Measurements from ENCODE around the gene COMT. TPM values are rescaled to one million over a fixed set of nuclear protein-coding genes. Genes with fewer than 3 reads are reported as not detected.
"Not testable (repeated sequence)": the region's sequence is repeated elsewhere in the genome, so short reads cannot be mapped to it uniquely, and the experiment has no call there.

Gene COMT
- polyA plus RNA-seq, 1 donor from 2014 or later, result 85.3 TPM

DNA sequence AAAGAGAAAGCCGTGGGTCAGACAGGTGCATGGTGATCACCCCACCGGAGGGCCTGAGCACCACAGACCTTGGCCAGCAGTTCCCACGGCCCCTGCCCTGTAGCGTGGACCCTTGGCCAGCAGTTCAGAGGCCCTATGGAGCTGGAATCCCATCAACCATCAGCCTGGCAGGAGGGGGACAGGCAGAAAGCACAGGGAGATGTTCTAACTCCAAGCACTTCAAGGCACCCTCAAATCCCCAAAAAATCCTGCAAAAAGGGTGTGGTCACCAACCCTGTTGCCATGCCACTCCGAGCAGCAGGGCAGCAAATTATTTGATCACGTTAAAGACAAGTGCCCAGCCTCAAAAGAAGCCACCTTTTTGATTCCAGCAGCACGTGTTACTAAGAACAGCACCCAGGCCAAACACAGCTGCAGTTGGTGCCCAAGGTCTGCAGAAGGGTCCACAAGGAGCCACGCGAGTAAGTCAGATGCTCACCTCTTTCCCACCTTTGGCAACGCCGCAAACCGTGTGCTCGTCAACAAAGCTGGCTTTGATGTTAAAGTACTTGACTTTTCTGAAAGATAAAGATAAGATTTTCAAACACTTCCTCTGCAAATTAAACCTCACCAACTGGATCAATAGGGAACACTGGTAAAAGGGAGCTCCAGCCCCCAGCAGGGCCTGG is 26.2 kb upstream of the COMT start:
- Mint-ChIP-seq H3K4me3 (no peak overlapping the region), H3K27me3 (no peaks in the 10 kb centered on the region), H3K36me3 (peaks cover 10% of the 10 kb centered on the region), H3K27ac (no peak overlapping the region), H3K9me3 (peaks cover 0 to 3% (median 0%) of the 10 kb centered on the region in 3 donors), H3K4me1 (no peaks in the 10 kb centered on the region)

DNA sequence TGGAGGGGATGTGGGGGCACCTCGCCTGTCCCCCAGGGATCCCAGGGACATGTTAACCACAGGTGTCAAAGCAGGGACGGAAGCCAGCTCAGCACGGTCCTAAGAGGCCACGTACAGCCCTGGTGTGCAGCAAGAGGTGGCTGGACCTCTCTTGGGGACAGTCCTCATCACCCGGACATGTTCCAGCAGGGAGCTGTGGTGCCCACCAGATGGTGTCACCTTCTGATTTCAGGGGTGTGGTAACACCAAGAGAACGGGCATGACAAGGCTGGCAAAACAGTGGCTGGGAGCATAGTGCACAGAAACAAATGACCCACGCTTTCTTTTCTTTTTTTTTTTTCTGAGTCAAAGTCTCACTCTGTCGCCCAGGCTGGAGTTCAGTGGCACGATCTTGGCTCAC is 25.6 kb upstream of the COMT start:
- H3K36me3 Mint-ChIP-seq, result peaks cover 12% of the 10 kb centered on the region
- peaks cover 0 to 3% (median 0%) of the 10 kb centered on the region in 3 donors for H3K9me3 Mint-ChIP-seq
- no peaks in the 10 kb centered on the region for H3K4me1 Mint-ChIP-seq
- H3K27ac Mint-ChIP-seq, result no peak overlapping the region
- no peaks in the 10 kb centered on the region for H3K27me3 Mint-ChIP-seq
- H3K4me3 Mint-ChIP-seq, result no peak overlapping the region

DNA sequence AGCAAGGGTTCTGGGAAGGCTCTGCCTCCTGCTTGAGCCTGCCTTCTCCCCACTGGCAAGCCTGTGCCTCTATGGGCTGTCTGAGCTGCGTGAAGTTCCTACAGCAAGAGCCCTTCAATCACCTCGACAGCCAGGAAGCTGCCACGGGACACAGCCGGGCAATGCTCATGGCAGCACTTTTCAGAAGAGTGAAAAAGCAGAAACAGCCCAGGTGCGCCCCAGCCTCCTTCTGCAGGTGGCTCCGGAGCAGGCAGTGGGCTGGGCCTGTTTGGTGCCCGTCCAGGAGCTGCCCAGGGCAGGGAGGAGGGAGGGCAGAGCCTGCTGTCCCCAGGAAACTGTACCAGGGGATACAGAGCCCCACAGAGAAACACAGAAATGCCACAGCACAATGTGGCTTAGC is 24.6 kb upstream of the COMT start:
- H3K36me3 Mint-ChIP-seq, result peaks cover 12% of the 10 kb centered on the region
- no peaks in the 10 kb centered on the region for H3K27me3 Mint-ChIP-seq
- H3K9me3 Mint-ChIP-seq, result peaks cover 0 to 3% (median 0%) of the 10 kb centered on the region in 3 donors
- no peak overlapping the region for H3K4me3 Mint-ChIP-seq
- H3K4me1 Mint-ChIP-seq, result peaks cover 0 to 2% (median 0%) of the 10 kb centered on the region in 3 donors
- H3K27ac Mint-ChIP-seq, result no peak overlapping the region

DNA sequence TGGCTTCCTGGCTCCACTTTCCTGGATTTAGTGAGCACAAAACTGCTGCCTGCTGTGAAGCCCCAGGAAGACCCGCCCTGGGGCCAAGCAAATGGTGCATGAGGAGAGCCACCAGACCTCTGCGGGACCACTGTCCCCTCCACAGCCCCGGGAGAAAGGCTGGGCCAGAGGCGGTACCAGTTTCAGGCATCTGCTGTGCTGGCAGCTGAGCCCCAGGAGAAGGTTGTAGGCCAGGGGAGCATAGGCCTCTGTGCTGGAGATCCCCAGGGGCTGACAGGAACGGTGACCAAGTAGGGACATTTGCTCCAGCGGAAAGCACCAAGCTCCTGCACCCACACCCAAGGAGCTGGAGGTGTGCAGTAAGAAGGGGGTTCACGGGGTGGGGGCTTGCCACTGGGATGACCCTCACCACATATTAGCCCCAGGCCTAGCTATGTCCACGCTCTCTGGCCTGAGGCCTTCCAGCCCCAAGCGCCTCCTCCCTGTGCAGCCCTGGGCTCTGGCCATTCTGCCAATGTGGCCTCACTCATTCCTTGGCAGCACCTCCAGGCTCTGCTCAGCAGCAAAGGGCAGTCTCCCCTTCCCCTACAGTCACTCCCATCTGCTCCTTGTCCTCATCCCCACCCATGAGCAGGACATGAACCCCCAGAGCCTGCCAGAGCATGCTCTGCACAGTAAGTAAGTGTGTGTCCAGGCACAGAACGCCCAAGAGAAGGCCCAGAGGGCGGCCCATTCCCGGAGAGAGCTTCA is 24.0 kb upstream of the COMT start:
- H3K27me3 Mint-ChIP-seq, result no peaks in the 10 kb centered on the region
- no peak overlapping the region for H3K27ac Mint-ChIP-seq
- no peak overlapping the region for H3K4me3 Mint-ChIP-seq
- H3K36me3 Mint-ChIP-seq, result peaks cover 12% of the 10 kb centered on the region
- peaks cover 0 to 2% (median 0%) of the 10 kb centered on the region in 3 donors for H3K4me1 Mint-ChIP-seq
- peaks cover 0 to 3% (median 0%) of the 10 kb centered on the region in 3 donors for H3K9me3 Mint-ChIP-seq

DNA sequence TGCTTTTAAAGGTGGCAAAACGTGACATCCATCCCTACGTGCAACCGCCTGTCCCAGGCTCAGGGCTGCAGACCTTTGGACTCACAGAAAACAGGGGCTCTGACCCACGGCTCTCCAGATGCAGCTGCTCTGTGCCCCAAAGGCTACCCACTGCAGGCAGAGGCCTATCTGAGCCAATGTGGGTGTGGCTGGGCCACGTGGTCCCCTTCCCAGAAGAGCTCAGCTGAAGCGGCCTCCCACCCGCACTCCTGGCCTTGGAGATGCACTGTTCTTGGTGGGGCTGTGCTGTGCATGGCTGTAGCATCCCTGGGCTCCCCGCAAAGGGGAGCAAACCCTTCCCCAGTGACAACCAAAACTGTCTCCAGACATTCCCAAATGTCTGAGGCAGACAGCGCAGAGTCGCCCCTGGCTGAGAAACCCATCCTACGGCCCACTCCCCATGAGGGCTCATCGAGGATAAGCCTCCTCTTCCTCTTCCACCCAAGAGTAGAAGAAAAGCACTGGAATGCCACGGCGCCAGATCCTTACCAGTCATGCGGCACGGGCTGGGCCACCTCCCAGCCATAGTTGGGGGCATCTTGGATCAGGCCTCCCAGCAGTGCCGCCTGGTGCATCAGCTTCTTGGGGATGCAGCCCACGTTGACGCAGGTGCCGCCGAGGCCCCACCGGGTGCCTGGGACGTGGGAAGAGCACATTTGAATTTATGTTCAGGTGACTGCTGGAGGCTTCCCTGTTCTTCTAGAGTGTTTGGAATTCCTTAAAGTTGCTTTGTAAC is 23.1 kb upstream of the COMT start:
- peaks cover 0 to 2% (median 0%) of the 10 kb centered on the region in 3 donors for H3K4me1 Mint-ChIP-seq
- peaks cover 0 to 3% (median 0%) of the 10 kb centered on the region in 3 donors for H3K9me3 Mint-ChIP-seq
- H3K27ac Mint-ChIP-seq, result no peak overlapping the region
- H3K36me3 Mint-ChIP-seq, result peaks cover 10% of the 10 kb centered on the region
- no peak overlapping the region for H3K4me3 Mint-ChIP-seq
- H3K27me3 Mint-ChIP-seq, result no peaks in the 10 kb centered on the region

DNA sequence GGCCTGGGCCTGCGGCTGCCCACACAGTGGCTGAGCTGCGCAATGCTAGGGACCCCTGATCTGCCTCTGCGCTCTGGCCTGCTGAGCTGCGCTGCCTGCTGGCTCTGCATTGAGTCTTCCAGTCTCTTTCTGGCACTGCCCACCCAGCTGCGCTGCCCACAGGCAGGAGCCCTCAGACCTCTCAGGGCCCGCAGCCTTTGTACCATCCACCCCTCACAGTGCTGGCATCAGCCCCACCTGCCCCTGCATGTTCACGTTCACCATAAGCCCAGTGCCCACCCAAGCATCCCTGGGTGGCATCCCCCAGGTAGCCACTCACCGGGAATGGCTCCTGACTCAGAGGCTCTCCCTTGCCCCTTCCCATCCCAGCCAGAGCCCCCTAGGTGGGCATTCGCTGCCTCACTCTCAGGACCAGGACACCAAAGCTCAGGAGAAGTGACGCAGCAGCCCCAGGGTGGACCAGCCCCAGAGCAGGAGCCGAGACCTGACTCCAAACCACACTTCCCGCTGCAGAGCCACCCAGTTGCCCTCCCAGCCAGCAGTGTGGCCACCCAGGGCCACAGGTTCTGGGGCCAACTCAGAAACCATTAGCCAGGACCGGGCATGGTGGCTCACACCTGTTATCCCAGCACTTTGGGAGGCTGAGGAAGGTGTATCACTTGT is 21.7 kb upstream of the COMT start:
- peaks cover 6% of the 10 kb centered on the region for H3K36me3 Mint-ChIP-seq
- peaks cover 0 to 2% (median 0%) of the 10 kb centered on the region in 3 donors for H3K4me1 Mint-ChIP-seq
- H3K27ac Mint-ChIP-seq, result no peak overlapping the region
- H3K4me3 Mint-ChIP-seq, result no peak overlapping the region
- H3K27me3 Mint-ChIP-seq, result no peaks in the 10 kb centered on the region
- H3K9me3 Mint-ChIP-seq, result no peaks in the 10 kb centered on the region

DNA sequence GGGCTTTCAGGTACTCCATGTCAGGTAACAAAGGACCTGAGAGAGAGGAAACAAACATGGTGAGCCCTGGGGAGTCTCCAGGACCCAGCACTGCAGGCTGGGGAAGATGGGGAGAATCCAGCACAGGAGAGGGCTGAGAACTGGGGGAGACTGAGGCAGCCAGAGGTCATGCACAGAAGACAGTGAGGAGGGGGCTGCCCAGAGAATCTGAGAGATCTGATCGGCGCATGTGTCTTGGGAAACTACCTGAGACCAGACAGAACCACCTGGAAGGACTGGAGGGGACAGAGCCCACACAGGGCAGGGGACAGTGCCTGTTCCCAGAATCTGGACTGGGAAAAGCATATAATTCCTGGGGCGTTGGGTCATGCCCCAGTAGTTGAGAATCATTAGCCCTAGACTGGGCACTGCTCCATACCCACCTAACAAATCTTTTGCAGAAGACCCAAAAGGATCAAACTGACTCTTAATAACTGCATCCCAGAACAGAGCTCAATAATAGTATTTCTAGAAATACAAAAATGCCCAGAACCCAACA is 20.0 kb upstream of the COMT start:
- Mint-ChIP-seq H3K9me3 (no peaks in the 10 kb centered on the region), H3K36me3 (peaks cover 8% of the 10 kb centered on the region), H3K27me3 (no peaks in the 10 kb centered on the region), H3K4me1 (peaks cover 0 to 2% (median 0%) of the 10 kb centered on the region in 3 donors), H3K4me3 (peak overlapping the region in 1 of 4 donors; percentile 60), H3K27ac (no peak overlapping the region)

DNA sequence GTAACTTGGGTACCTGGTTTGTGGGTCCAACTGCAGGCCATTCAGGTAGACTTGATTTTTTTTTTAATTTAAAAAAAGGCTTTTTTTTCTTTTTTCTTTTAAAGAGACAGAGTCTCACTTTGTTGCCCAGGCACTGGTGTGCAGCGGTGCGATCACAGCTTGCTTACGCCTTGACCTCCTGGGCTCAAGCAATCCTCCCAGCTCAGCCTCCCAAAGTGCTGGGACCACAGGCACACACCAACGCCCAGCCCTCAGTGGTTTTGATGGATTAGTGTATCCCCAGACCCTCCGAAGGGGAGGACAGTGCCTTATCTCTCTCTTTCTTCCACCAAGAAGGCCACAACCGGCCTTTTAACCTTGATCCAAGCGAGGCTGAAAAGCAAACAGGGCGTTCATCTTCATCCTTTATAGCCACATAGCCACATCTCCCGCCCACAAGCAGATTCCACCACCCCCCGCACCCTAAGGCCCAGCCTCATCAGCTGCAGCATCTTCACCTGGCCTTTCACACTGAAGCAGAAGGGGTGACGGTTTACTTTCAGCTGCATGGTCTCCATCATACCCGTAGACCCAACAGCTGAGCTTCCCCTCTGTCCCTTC is 17.6 kb upstream of the COMT start:
- H3K9me3 Mint-ChIP-seq, result no peaks in the 10 kb centered on the region
- H3K4me3 Mint-ChIP-seq, result no peak overlapping the region
- peaks cover 6% of the 10 kb centered on the region for H3K36me3 Mint-ChIP-seq
- H3K4me1 Mint-ChIP-seq, result peaks cover 0 to 2% (median 0%) of the 10 kb centered on the region in 3 donors
- H3K27ac Mint-ChIP-seq, result no peak overlapping the region
- no peaks in the 10 kb centered on the region for H3K27me3 Mint-ChIP-seq

DNA sequence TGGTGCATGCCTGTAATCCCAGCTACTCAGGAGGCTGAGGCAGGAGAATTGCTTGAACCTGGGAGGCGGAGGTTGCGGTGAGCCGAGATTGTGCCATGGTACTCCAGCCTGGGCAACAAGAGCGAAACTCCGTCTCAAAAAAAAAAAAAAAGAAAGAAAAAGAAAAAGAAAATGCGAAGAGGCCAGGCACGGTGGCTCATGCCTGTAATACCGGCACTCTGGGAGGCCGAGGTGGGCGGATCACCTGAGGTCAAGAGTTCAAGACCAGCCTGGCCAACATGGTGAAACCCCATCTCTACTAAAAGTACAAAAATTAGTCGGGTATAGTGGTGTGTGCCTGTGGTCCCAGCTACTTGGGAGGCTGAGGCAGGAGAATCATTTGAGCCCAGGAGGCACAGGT is 15.5 kb upstream of the COMT start:
- not testable (repeated sequence) for H3K36me3 Mint-ChIP-seq, H3K9me3 Mint-ChIP-seq, H3K4me1 Mint-ChIP-seq

DNA sequence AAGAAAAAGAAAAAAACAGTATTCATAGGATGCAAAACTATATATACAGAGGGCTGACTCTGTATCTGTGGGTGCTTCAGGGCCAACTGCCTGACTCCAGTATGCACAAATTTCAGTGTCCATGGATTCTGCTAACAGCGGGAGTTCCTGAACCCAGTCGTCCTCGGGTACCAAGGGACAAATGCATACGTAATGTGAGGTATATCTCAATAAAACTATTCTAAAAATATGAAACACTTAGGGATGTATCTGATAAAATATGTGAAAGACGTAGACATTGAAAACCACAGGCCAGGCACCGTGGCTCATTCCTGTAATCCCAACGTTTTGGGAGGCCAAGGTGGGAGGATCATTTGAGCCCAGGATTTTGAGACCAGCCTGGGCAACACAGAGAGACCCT is 13.9 kb upstream of the COMT start:
- no peaks in the 10 kb centered on the region for H3K27me3 Mint-ChIP-seq
- peaks cover 8% of the 10 kb centered on the region for H3K36me3 Mint-ChIP-seq
- H3K4me3 Mint-ChIP-seq, result no peak overlapping the region
- H3K27ac Mint-ChIP-seq, result no peak overlapping the region
- H3K9me3 Mint-ChIP-seq, result no peaks in the 10 kb centered on the region
- H3K4me1 Mint-ChIP-seq, result no peaks in the 10 kb centered on the region

More for the DNA sequence above, 15.5 kb upstream of the COMT start:
- H3K27me3 Mint-ChIP-seq, H3K4me3 Mint-ChIP-seq, H3K27ac Mint-ChIP-seq: not testable (repeated sequence)

DNA sequence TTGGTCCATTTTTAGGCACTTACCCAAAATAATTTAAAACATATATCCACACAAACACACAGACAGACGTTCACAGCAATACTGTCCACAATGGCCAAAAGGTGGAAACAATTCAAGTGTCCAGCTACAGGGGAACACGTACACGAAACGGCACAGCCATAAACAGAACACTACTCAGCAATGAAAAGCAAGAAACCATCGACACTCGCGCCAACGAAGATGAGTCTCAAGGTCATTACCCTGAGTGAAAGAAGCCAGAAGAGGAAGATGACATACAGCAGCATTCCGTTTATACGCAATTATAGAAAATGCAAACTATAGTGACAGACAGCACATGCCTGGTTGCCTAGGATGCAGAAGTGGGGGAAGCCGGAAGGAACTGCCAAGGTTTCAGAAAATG is 13.4 kb upstream of the COMT start:
- Mint-ChIP-seq H3K4me3 (no peak overlapping the region), H3K27me3 (no peaks in the 10 kb centered on the region), H3K4me1 (no peaks in the 10 kb centered on the region), H3K36me3 (peaks cover 8% of the 10 kb centered on the region), H3K9me3 (no peaks in the 10 kb centered on the region), H3K27ac (no peak overlapping the region)

DNA sequence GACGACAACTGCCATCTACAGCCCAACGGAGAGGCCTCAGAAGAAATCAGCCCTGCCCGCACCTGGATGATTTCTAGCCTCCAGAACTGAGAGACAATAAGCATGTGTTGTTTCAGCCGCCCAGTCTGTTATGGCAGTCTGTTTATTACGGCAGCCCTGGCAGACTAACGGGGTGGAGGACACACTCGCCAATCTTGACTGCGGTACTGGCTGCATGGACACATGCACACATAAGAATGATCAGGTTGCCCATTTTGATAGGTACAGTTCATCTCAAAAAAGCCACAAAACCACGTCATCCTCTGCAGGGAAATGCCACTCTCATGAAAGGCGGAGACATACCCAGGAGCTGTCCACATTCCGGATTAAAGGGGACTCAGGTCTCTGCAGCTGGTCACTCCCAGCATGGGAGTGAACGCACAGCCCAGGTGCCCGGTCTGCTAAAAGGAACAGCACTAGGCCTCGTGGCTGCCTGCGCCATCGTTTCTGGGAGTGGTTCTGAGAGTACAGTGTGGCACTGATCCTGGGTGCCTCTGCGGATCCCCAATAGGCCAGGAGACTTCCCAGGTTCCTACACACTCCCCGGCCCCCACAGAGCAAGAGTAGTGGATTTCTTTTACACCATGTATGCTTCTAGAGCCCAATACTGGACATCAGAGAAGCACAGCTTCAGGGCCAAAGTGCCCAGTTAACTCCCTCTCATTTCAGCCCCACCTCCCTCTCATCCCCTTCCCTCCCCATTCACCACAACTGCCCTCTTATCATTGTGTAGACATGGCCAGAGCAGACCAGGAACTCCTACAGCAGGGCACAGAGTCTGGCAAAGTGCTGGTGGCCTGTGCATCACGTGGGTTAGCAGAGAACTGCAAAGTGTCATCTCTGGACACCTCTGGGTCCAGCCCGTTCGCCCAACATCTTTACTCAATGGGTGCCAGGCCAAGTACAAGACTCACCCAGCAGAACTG is 11.7 kb upstream of the COMT start:
- Mint-ChIP-seq H3K36me3 (peaks cover 5% of the 10 kb centered on the region), H3K4me3 (no peak overlapping the region), H3K27ac (peak overlapping the region in 2 of 3 donors; percentile 31 to 86), H3K4me1 (no peaks in the 10 kb centered on the region), H3K27me3 (no peaks in the 10 kb centered on the region), H3K9me3 (peaks cover 0 to under 1% (median 0%) of the 10 kb centered on the region in 3 donors)

Measured in IgD-negative memory B cell (primary cell).